Suprapubic skin (tissue), 4 donors: ENCODE data around the gene NECTIN3. TPM values are rescaled to one million over a fixed set of nuclear protein-coding genes. Genes with fewer than 3 reads are reported as not detected.

Experiments
- DNase-seq, 2 donors: peaks; one replicate each; pipeline ENCODE4 v3.0.0-alpha.2; 2019; ENCODE audit warnings: low spot score in 2 of 2
- H3K27ac ChIP-seq: fragments of 200-600 bp; sonication (generic); one replicate; pipeline ENCODE4 v1.5.1; 2019
- H3K27me3 ChIP-seq: fragments of 200-600 bp; sonication (generic); one replicate; pipeline ENCODE4 v1.5.1; 2019
- H3K36me3 ChIP-seq: fragments of 200-600 bp; sonication (generic); one replicate; pipeline ENCODE4 v1.5.1; 2019
- H3K4me1 ChIP-seq: fragments of 200-600 bp; sonication (generic); one replicate; pipeline ENCODE4 v1.5.1; 2019
- H3K4me3 ChIP-seq: fragments of 200-600 bp; sonication (generic); one replicate; pipeline ENCODE4 v1.5.1; 2019; ENCODE audit warnings: mild to moderate bottlenecking
- H3K9me3 ChIP-seq: fragments of 200-600 bp; sonication (generic); one replicate; pipeline ENCODE4 v1.5.1; 2019
- EP300 ChIP-seq: sonication (generic); formaldehyde crosslinking; IDR thresholded peaks from one replicate; pipeline ENCODE4 v1.6.1; 2017; ENCODE audit warnings: antibody characterized with exemption
- POLR2A ChIP-seq, 2 donors: fragments of 450-650 bp; IDR thresholded peaks; one replicate each; pipeline ENCODE4 v1.6.1; 2017; ENCODE audit warnings: antibody characterized with exemption in 2 of 2, mild to moderate bottlenecking in 2 of 2, moderate library complexity in 2 of 2
- POLR2AphosphoS5 ChIP-seq, 3 donors: sonication (generic); formaldehyde crosslinking; IDR thresholded peaks; one replicate each; pipeline ENCODE4 v1.6.1; 2017; ENCODE audit warnings: antibody characterized with exemption in 3 of 3
- WGBS: methylation state at CpG from one replicate; pipeline ENCODE4 v1.1.5; 2018; 5-methylcytosine and 5-hydroxymethylcytosine counted together
- total RNA-seq, 4 donors: library from RNA; depleted of rRNA; stranded (reverse); fragments of >200 nt; gene quantifications; one replicate each; pipeline ENCODE4 v1.1.0, GENCODE V29; 2016
- TF ChIP-seq, protein P1 (sequence below), 2 donors: fragments of 200-600 bp in 1 of 2; fragments of 450-650 bp in 1 of 2; sonication (generic) in 1 of 2; IDR thresholded peaks; one replicate each; pipeline ENCODE4 v1.5.1; 2016 to 2019; ENCODE audit warnings: antibody characterized with exemption in 2 of 2, mild to moderate bottlenecking in 1 of 2, moderate library complexity in 1 of 2

The NECTIN3 gene
- total RNA-seq, 4 donors from 2014 or later: 4.7 to 11.9 (median 7.6) TPM

DNA sequence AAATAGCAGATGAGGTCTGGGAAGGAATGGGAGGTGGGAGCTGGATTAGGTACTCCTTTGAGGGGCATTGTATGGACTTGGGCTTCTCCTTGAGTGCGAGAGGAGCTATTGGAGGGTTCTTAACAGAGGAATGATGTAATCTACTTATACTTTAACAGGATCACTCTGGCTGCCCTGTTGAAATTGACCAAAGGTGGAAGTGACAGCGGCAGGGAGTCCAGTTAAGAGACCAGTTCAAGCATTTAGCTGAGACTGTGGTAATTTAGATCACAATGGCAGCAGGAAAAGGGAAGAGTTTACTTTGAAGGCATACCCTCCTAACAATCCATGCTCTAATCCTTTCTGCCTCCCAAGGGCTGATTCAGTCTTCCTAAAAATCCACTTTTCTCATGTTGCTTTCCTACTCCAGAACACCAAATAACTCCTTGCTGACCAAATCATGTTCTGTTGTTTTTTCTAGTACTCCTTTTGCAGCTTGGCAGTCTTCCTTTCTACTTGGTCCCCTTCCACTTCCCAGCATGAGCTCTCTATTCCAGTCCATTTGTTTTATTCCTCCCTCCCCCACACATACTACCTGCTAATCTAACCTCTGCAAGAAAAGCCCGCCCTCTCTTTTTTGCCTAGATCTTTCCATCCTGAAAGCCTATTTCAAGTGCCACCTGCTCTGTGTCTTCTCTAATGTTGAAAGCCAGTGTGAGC is 139.4 kb downstream of the NECTIN3 start:
- WGBS: 97% methylated on average over 3 of the region's 3 CpGs
- TF ChIP-seq EP300: no peak
- no peak for TF ChIP-seq POLR2A (IDR thresholded peaks at IDR 0.05)
- TF ChIP-seq, protein P1, sequence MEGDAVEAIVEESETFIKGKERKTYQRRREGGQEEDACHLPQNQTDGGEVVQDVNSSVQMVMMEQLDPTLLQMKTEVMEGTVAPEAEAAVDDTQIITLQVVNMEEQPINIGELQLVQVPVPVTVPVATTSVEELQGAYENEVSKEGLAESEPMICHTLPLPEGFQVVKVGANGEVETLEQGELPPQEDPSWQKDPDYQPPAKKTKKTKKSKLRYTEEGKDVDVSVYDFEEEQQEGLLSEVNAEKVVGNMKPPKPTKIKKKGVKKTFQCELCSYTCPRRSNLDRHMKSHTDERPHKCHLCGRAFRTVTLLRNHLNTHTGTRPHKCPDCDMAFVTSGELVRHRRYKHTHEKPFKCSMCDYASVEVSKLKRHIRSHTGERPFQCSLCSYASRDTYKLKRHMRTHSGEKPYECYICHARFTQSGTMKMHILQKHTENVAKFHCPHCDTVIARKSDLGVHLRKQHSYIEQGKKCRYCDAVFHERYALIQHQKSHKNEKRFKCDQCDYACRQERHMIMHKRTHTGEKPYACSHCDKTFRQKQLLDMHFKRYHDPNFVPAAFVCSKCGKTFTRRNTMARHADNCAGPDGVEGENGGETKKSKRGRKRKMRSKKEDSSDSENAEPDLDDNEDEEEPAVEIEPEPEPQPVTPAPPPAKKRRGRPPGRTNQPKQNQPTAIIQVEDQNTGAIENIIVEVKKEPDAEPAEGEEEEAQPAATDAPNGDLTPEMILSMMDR (IDR thresholded peaks at IDR 0.05): no peak
- no peak for TF ChIP-seq POLR2AphosphoS5 (IDR thresholded peaks at IDR 0.05)
- Histone ChIP-seq H3K9me3 (no peaks in the 10 kb centered on the region), H3K36me3 (no peaks in the 10 kb centered on the region), H3K27ac (no peak overlapping the region), H3K4me3 (no peak overlapping the region), H3K4me1 (no peaks in the 10 kb centered on the region), H3K27me3 (no peaks in the 10 kb centered on the region)
- no peak for DNase-seq

DNA sequence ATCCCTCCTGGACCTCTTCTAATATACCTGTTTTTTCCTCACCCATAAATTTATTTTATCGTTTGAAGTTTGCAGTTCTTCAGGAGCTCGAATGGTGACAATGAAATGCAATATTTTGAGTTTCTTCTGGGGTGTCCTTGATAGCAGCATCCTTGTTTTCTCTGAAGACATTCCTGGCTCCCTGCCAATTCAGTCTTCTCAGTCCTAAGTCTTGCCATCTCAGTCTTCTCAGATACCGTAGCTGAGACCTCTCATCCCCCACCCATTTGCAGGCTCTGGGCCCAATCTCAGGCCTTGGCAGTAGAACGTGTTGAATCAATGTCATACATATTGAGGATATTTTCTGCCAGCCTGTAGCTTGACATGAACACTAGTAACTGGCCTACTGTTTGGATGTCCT is 140.9 kb downstream of the NECTIN3 start:
- no peak overlapping the region for H3K27ac ChIP-seq
- WGBS: 82% methylated on average over 4 of the region's 4 CpGs
- H3K27me3 ChIP-seq: no peaks in the 10 kb centered on the region
- no peaks in the 10 kb centered on the region for H3K9me3 ChIP-seq
- H3K36me3 ChIP-seq: no peaks in the 10 kb centered on the region
- H3K4me3 ChIP-seq: no peak overlapping the region
- TF ChIP-seq, protein P1 (IDR thresholded peaks at IDR 0.05): no peak
- TF ChIP-seq POLR2AphosphoS5 (IDR thresholded peaks at IDR 0.05) (no peak), POLR2A (IDR thresholded peaks at IDR 0.05) (no peak), EP300 (no peak)
- H3K4me1 ChIP-seq: no peaks in the 10 kb centered on the region
- no peak for DNase-seq

DNA sequence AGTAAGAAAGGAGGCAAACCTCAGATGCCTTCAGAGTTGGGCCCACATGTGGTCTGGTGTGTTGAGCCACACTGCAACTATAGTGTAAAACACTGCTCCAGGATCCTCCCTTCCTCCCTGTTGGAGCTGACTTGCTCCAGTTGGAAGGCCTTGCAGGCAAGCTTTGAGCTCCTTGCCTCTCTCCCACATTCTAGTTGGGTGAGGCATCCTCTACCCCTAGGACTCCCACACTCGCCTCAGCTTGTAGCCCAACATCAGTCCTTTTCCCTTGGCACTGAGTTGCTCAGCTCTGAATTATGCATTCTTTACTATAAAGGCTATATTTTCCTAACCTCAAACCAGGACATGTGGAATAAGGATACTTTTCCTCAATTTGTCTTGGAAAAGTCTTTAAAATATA is 143.9 kb downstream of the NECTIN3 start:
- Histone ChIP-seq H3K4me3 (no peak overlapping the region), H3K36me3 (no peaks in the 10 kb centered on the region), H3K27ac (no peak overlapping the region), H3K4me1 (no peaks in the 10 kb centered on the region), H3K27me3 (no peaks in the 10 kb centered on the region), H3K9me3 (no peaks in the 10 kb centered on the region)
- no peak for DNase-seq
- TF ChIP-seq, protein P1 (IDR thresholded peaks at IDR 0.05): no peak
- TF ChIP-seq EP300 (no peak), POLR2A (IDR thresholded peaks at IDR 0.05) (no peak), POLR2AphosphoS5 (IDR thresholded peaks at IDR 0.05) (no peak)
- 63% methylated on average over 1 of the region's 1 CpG for WGBS

DNA sequence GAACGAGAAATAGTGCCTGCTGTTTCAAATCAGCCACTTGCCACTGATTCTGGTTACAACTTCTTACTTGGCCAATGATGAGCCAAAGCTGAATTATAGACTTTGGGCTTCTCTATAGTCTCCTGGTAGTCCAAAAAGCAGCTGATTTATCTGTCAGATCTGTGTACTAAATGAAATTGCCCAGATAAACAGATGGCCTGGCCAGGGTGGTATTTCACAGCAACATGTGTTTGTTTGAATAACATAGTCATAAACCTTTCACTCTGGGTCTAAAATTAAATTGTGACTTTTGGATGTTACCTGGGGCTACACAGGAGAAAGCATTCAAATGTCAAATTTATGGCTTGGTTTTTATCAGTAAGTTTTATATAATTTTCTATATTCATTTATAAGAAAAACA is 147.0 kb downstream of the NECTIN3 start:
- no peaks in the 10 kb centered on the region for H3K4me1 ChIP-seq
- no peak for DNase-seq
- no peak overlapping the region for H3K4me3 ChIP-seq
- TF ChIP-seq POLR2A (IDR thresholded peaks at IDR 0.05) (no peak), EP300 (no peak), POLR2AphosphoS5 (IDR thresholded peaks at IDR 0.05) (no peak)
- H3K9me3 ChIP-seq: no peaks in the 10 kb centered on the region
- 63% methylated on average over 1 of the region's 1 CpG for WGBS
- no peaks in the 10 kb centered on the region for H3K36me3 ChIP-seq
- H3K27me3 ChIP-seq: no peaks in the 10 kb centered on the region
- no peak overlapping the region for H3K27ac ChIP-seq

DNA sequence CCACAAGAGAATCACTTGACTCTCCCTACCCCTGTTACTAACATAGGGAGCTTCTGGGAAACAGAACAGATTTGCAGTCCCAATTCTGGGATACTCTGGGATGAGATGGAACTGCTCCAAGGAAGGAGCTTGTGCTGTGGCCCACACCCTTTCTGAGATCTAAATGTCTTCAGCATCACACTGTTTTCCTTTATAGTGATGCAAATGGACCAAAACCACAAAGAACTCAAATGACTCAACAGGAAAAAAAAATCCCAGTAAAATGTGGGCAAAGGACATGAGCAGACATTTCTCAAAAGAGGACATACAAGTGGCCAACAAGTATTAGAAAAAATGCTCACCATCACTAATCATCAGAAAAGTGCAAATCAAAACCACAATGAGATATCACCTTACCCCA is 155.6 kb downstream of the NECTIN3 start:
- no peak for TF ChIP-seq POLR2A (IDR thresholded peaks at IDR 0.05)
- Histone ChIP-seq H3K4me1 (no peaks in the 10 kb centered on the region), H3K27me3 (no peaks in the 10 kb centered on the region), H3K9me3 (no peaks in the 10 kb centered on the region), H3K27ac (no peak overlapping the region), H3K4me3 (no peak overlapping the region), H3K36me3 (no peaks in the 10 kb centered on the region)
- DNase-seq: no peak

DNA sequence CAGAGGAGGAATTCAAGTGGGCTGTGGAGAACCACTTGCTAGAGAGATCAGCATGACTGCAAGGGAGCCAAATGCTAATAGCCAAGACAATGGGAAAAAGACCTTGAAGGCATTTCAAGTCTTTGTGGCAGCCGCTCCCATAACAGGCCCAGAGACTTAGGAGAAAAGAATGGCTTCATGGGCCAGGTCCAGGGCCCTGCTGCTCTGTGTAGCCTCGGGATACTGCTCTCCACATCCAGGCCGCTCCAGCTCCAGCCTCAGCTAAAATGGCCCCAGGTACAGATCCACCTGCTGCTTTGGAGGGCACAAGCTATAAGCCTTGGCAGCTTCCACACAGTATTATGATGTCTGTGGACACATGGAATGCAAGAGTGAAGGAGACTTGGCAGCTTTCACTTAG is 157.7 kb downstream of the NECTIN3 start:
- no peak overlapping the region for H3K27ac ChIP-seq
- 82% methylated on average over 3 of the region's 3 CpGs for WGBS
- H3K27me3 ChIP-seq: no peaks in the 10 kb centered on the region
- no peak for DNase-seq
- H3K36me3 ChIP-seq: no peaks in the 10 kb centered on the region
- no peak overlapping the region for H3K4me3 ChIP-seq
- H3K4me1 ChIP-seq: no peaks in the 10 kb centered on the region
- no peaks in the 10 kb centered on the region for H3K9me3 ChIP-seq
- TF ChIP-seq POLR2AphosphoS5 (IDR thresholded peaks at IDR 0.05) (no peak), EP300 (no peak)
